SJCRH30 (cell line): ENCODE measurements around the gene TCF19. TPM values are rescaled to one million over a fixed set of nuclear protein-coding genes. Genes with fewer than 3 reads are reported as not detected.

Source experiments
- total RNA-seq: library from RNA; depleted of rRNA; stranded (reverse); fragments of >200 nt; shearing (Covaris generic); gene quantifications from 2 replicates; pipeline ENCODE4 v1.2.3, GENCODE V29; 2014; rRNA removed

Gene TCF19
- total RNA-seq, 1 experiment from 2014 or later: 26.8 TPM

Other genes with a start within 250 kb of the TCF19 start
- 21.3 and 23.5 TPM in 2 replicates for gene VARS2, start 244.4 kb upstream of the TCF19 start, total RNA-seq
- gene SFTA2, start 226.4 kb upstream of the TCF19 start, total RNA-seq: not detected in 2 replicates
- gene MUCL3, start 217.6 kb upstream of the TCF19 start, total RNA-seq: not detected in 2 replicates
- gene MUC21, start 174.9 kb upstream of the TCF19 start, total RNA-seq: not detected in 2 replicates
- gene MUC22, start 148.1 kb upstream of the TCF19 start, total RNA-seq: not detected in 2 replicates
- 2.3 and 3.4 TPM in 2 replicates for gene C6orf15, start 46.0 kb upstream of the TCF19 start, total RNA-seq
- 0.48 and 0.67 TPM in 2 replicates for gene PSORS1C1, start 43.8 kb upstream of the TCF19 start, total RNA-seq
- gene CDSN, start 38.1 kb upstream of the TCF19 start, total RNA-seq: 0.06 TPM in 1 of 2 replicates, not detected in the other
- gene PSORS1C2, start 19.5 kb upstream of the TCF19 start, total RNA-seq: not detected in 2 replicates
- gene CCHCR1, start 787 bp upstream of the TCF19 start, total RNA-seq: 21.7 and 26.6 TPM in 2 replicates
- gene POU5F1, start 12.1 kb downstream of the TCF19 start, total RNA-seq: 2.4 and 5.7 TPM in 2 replicates
- 0.73 TPM in 1 of 2 replicates, not detected in the other for gene HLA-C, start 113.5 kb downstream of the TCF19 start, total RNA-seq
- not detected in 2 replicates for gene HLA-B, start 198.6 kb downstream of the TCF19 start, total RNA-seq
- gene MICA, start 245.0 kb downstream of the TCF19 start, total RNA-seq: 6.8 and 7.7 TPM in 2 replicates